Skin epidermis (tissue), 12 donors: ENCODE measurements around the gene PLXDC2.
"Not testable (repeated sequence)": the region's sequence is repeated elsewhere in the genome, so short reads cannot be mapped to it uniquely, and the experiment has no call there.

Experiments
- H3K27ac ChIP-seq, 21 experiments: fragments of 200-600 bp; sonication (generic) in 11 of 21; one replicate each; pipeline ENCODE4 v1.5.0; 2020; ENCODE audit warnings: mild to moderate bottlenecking in 3 of 21, inconsistent platforms in 2 of 21, moderate library complexity in 2 of 21
- H3K4me3 ChIP-seq, 7 experiments: fragments of 200-600 bp; sonication (generic) in 2 of 7; one replicate each; pipeline ENCODE4 v1.5.0; 2020; ENCODE audit warnings: inconsistent platforms in 2 of 7, mild to moderate bottlenecking in 2 of 7, moderate library complexity in 1 of 7

The PLXDC2 gene

DNA sequence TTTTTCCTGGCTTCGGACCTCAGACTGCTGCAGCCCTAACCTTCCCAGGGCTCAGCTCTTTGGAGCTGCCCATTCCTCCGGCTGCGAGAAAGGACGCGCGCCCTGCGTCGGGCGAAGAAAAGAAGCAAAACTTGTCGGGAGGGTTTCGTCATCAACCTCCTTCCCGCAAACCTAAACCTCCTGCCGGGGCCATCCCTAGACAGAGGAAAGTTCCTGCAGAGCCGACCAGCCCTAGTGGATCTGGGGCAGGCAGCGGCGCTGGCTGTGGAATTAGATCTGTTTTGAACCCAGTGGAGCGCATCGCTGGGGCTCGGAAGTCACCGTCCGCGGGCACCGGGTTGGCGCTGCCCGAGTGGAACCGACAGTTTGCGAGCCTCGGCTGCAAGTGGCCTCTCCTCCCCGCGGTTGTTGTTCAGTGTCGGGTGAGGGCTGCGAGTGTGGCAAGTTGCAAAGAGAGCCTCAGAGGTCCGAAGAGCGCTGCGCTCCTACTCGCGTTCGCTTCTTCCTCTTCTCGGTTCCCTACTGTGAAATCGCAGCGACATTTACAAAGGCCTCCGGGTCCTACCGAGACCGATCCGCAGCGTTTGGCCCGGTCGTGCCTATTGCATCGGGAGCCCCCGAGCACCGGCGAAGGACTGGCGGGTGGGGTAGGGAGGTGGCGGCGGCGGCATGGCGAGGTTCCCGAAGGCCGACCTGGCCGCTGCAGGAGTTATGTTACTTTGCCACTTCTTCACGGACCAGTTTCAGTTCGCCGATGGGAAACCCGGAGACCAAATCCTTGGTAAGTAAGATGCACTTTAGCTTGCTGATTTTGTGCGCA is at the start of gene PLXDC2:
Gene PLXDC2, plus strand, starts transcription at position 22 of the 820 bp plus-strand sequence.
- Histone ChIP-seq H3K27ac (peak within 1 kb of the TSS; percentile 74 to 96 (median 89)), H3K4me3 (peak within 1 kb of the TSS; percentile 60 to 76 (median 68))

GRCh38 chr10:19767876-19768275 is 48.4 kb upstream of the PLXDC2 start:
- Histone ChIP-seq H3K4me3 (no peak overlapping the region), H3K27ac (no peak overlapping the region)

- H3K27ac ChIP-seq, H3K4me3 ChIP-seq: not testable (repeated sequence)
Observed at GRCh38 chr10:19769826-19770225, 46.4 kb upstream of the PLXDC2 start.

DNA sequence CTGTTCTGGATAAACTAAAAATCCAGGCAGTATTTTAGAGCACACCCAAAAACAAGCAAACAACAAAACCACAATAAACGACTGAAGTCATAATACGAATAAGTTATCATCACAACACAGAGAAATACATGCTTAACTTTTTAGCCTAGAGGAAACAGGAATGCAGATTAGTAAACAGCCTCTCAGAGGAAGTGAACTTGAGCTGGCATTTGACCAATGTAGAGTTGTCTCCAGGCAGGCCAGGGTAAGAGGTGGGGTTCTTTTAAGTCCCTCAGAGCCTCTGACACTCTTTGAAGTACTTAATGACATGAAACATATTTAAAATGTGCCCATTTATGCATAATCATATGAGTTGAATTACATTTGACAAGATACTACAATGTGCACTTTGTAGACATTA is 43.3 kb upstream of the PLXDC2 start:
- Histone ChIP-seq H3K4me3 (no peak overlapping the region), H3K27ac (no peak overlapping the region)

DNA sequence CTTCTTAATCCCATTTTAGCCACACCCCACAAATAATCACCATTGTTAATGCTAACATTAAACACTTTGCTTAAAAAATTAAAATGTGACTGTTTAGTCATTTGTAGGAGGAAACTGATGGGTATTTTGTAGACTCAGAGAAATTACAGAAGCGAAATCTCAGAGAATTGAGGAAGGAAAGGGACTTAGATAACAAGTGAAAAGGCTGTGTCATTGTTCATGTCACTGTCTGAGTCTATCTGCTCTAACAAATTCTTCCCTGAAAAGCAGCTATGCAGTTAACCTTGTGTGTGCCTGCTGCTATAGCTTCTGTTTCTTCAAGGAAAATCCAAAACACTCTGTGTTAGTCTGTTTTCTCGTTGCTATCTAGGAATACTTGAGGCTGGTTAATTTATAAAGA is 40.9 kb upstream of the PLXDC2 start:
- no peak overlapping the region for H3K4me3 ChIP-seq
- H3K27ac ChIP-seq = peak overlapping the region in 1 of 21 experiments; percentile 38

DNA sequence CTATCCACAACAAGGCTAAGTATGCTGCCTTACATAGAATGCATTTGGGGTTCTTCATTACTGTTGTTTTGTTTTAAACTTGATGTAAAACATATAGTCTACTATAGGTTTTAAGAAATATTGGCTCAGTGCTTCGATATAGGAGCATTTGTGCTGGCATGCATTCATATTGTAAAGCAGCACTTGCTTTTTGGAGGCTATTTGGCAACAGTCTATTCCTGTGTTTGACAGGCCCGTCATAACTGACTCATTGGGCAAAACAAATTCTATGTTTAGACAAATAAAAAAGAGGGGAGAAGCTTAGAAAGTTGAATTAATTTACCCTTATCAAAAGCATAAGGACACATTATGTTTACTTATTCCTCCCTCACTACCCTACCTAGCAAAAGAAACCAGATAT is 38.4 kb upstream of the PLXDC2 start:
- no peak overlapping the region for H3K27ac ChIP-seq
- H3K4me3 ChIP-seq = no peak overlapping the region

DNA sequence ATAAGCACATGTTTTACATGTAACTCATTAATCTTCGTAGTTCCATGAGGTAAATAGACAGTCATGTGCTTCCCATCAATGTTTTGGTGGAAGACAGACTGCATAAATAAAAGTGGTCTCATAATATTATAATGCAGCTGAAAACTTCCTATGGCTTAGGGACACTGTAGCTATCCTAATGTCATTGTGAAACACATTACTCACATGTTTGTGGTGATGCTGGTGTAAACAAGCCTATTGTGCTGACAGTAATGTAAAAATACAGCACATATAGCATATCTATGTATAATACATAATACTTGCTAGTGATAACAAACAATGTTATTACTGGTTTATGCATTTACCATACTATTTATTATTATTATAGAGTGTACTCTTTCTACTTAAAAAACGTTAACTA is 37.2 kb upstream of the PLXDC2 start:
- no peak overlapping the region for H3K27ac ChIP-seq
- H3K4me3 ChIP-seq = no peak overlapping the region

GRCh38 chr10:19782430-19783089 is 33.7 kb upstream of the PLXDC2 start:
- H3K27ac ChIP-seq = no peak overlapping the region
- H3K4me3 ChIP-seq = no peak overlapping the region

GRCh38 chr10:19783721-19784120 is 32.5 kb upstream of the PLXDC2 start:
- Histone ChIP-seq H3K4me3 (no peak overlapping the region), H3K27ac (no peak overlapping the region)

GRCh38 chr10:19785366-19785765 is 30.9 kb upstream of the PLXDC2 start:
- H3K27ac ChIP-seq = no peak overlapping the region
- H3K4me3 ChIP-seq = no peak overlapping the region

DNA sequence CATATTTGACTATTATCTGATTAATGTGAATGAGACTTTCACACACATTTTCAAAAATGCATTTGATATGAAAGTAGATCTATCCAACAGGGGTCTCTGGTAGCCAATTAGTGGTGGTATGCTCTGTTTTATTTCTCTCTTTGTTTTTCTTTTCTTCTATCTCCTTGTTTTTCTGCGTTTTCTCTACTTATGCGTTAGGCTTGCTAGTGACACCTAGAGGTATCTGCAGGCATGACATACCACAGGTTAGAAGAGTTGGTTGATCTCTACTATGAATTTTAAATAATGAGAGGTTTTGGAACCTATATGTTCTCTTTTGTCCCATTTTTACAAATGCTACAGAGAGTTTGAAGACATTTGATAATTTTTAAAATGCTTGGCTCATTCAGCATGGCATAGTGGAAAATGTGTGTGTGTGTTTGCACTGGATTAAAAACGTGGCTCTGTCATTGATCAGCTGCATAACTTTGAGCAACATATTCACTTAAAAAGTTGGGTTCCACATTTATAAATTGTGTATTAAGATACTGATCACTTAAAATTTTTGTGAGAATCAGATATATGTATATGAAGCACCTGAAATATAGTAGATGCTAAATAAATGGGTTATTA is 28.1 kb upstream of the PLXDC2 start:
- Histone ChIP-seq H3K27ac (no peak overlapping the region), H3K4me3 (no peak overlapping the region)

- Histone ChIP-seq H3K4me3 (no peak overlapping the region), H3K27ac (no peak overlapping the region)
Observed at GRCh38 chr10:19788902-19789301, 27.3 kb upstream of the PLXDC2 start.

DNA sequence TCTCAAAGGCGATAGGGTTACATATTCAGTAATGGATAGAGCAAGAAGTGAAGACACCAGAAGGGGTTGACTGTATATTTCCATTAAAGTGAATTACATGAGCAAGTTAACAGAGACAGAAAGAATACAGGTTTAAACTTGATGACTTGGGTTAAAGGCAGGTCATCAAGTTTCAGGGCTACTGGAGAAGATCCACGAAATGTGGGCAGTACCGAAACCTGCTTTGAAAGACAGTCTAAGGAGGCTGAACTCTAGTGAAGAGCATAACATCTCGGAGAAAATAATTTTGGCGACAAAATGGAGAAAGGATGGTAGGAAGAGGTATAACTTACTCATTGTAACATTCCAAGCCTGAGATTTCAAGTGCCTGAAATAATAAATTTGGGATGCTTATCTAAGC is 26.6 kb upstream of the PLXDC2 start:
- Histone ChIP-seq H3K4me3 (no peak overlapping the region), H3K27ac (no peak overlapping the region)

GRCh38 chr10:19791032-19791431 is 25.2 kb upstream of the PLXDC2 start:
- no peak overlapping the region for H3K4me3 ChIP-seq
- H3K27ac ChIP-seq = no peak overlapping the region

GRCh38 chr10:19795684-19796083 is 20.5 kb upstream of the PLXDC2 start:
- H3K27ac ChIP-seq = peak overlapping the region in 3 of 21 experiments; percentile 20 to 38 (median 37)
- no peak overlapping the region for H3K4me3 ChIP-seq

GRCh38 chr10:19800161-19800560 is 16.1 kb upstream of the PLXDC2 start:
- Histone ChIP-seq H3K4me3 (no peak overlapping the region), H3K27ac (no peak overlapping the region)

- Histone ChIP-seq H3K27ac (no peak overlapping the region), H3K4me3 (no peak overlapping the region)
Observed at GRCh38 chr10:19801369-19801768, 14.9 kb upstream of the PLXDC2 start.

DNA sequence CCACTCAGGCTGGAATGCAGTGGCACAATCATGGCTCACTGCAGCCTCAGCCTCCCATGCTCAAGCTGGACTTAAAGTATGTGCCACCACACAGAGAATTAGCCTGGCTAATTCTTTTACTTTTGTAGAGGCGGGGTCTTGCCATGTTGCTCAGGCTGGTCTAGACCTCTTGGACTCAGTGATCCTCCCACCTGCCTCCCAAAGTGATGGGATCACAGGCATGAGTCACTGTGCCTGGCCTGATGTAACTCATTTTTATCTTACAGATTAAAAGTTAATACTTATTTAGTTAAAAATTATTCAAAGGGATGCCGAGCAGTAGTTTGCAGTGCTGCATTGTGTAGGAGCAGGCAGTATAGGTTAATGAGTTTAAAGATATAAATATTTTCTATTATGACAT is 12.6 kb upstream of the PLXDC2 start:
- no peak overlapping the region for H3K27ac ChIP-seq
- H3K4me3 ChIP-seq = no peak overlapping the region

DNA sequence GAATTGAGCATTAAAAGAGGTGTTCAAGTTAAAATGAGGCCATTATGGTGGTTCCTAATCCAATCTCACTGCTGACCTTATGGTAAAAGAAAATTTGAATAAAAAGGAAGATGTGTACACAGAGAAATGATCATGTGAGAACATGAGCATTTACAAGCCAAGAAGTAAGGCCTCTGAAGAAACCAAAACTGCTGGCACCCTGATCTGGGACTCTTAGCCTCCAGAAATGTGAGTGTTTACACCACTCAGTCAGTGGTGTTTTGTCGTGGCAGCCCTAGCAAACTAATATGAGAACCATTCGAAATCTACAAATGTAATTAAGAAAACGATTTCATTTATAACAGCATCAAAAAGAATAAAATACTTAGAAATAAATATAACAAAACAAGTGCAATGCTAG is 6.8 kb upstream of the PLXDC2 start:
- Histone ChIP-seq H3K4me3 (no peak overlapping the region), H3K27ac (no peak overlapping the region)

DNA sequence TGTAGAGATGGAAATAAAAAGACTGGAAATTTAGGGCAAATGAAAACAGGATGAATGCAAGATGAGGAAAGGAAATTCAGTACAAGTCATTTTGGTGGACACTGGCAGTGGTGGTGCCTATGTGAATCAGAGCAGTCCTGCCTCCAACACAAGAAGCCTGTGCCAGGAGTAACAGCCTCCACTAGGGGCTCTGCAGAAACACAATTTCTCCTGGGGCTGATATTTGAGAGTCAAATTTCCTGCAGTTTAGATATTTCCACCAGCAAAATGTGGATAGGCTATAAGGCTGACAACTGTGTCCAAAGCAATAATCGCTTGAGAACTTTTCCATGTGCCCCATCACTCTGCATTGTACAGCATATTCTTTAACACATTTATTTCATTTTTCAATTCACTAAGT is 4.7 kb upstream of the PLXDC2 start:
- no peak overlapping the region for H3K4me3 ChIP-seq
- H3K27ac ChIP-seq = no peak overlapping the region

DNA sequence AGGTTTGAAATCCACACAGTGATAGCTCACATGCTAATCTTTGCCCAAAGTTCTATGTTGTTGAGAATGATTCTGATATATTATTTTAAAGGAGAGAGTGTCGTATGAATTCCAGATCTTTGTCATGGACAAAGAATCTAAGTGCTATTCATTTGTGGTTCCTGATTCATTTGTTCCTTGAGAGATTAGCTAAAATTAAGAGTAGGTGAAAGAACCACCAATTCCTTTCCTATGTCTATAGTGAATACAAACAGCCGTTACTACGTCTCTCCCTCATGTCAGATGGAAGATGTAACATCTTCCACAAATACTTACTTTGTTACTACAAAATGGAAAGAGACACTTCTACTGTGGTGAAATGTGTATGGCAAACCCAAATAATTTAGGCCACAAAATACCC is 3.3 kb upstream of the PLXDC2 start:
- no peak overlapping the region for H3K4me3 ChIP-seq

More for the DNA sequence above, 3.3 kb upstream of the PLXDC2 start:
- no peak overlapping the region for H3K27ac ChIP-seq
